NCI-H128 (cell line): ENCODE measurements around the gene OTOR.
A peak's percentile ranks its signal among the peaks of the same experiment; 100 is the strongest.

Experiments
- DNase-seq: peaks from one replicate; lab custom pipeline; 2025; ENCODE audit not compliant: unreplicated experiment; lab: John Stamatoyannopoulos, UW

OTOR gene, protein sequence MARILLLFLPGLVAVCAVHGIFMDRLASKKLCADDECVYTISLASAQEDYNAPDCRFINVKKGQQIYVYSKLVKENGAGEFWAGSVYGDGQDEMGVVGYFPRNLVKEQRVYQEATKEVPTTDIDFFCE

DNA sequence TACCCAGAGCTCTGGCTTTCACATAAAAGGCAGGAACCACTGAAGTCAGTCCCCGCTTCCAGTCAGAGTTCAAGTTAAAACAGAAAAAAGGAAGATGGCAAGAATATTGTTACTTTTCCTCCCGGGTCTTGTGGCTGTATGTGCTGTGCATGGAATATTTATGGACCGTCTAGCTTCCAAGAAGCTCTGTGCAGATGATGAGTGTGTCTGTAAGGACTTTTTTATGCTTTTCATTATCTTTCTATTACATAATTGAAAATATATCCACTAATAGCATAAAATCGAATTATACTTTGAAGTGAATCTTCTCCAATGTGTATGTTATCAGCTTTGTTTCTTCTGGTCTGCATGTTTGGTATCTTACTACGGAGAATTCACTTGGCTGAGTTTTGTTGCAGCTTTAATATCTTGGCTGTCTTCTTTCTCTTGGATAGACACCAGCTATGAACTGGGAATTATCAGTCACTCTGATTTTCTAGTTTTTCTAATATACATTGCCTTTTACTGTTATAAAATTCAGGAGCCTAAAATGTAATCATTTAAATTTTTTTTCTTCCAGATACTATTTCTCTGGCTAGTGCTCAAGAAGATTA, at the start of gene OTOR:
Gene OTOR (plus strand): TSS at position 51 of the 593 bp plus-strand sequence. CDS start 44 bp downstream, at position 95.
- DNase-seq: no peak

GRCh38 chr20:16699293-16699692, 48.9 kb upstream of the OTOR start:
- DNase-seq: no peak

GRCh38 chr20:16701296-16701695, 46.9 kb upstream of the OTOR start:
- no peak for DNase-seq

DNA sequence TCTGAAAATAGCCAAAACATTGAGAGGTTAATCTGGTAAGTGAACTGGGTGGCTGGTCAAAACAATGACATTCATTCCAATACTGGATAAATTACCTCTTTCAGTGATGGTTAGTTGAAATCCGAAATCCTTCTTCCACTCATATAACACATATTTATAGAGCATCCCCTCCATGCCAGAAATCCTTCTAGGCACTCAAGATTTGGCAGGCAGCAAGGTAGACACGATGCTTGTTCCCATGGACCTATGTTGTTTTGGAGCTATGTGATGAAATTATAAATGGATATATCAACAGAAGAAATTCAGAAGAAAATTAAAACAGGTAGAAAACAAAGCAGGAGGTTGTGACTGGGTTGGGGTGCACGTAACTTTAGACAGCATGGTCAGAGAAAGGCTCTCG, 44.6 kb upstream of the OTOR start:
- DNase-seq: no peak

GRCh38 chr20:16707674-16708073, 40.5 kb upstream of the OTOR start:
- no peak for DNase-seq

DNA sequence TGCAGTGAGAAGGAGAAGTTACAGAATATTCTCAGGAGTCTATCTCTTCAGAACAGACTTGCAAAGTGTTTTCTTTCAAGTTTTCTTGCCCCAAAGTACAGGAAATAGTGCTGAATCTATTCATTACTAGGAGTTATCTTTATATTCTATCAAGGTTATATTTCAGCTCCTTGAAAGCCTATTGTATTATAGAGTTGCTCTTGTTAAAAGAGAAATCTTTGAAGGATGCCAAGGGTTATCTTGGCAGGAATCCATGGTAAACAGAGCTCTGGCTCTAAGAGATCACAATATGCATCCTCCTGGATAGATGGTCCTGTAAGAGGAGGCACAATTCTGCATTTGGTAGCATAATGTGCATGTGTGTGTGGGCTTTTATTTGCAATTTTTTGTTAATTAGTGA, 39.6 kb upstream of the OTOR start:
- DNase-seq: no peak

- DNase-seq: no peak
These were observed 39.1 kb upstream of the OTOR start for GRCh38 chr20:16709017-16709416.

GRCh38 chr20:16710781-16711180, 37.4 kb upstream of the OTOR start:
- no peak for DNase-seq

GRCh38 chr20:16711661-16712258, 36.4 kb upstream of the OTOR start:
- no peak for DNase-seq

- no peak for DNase-seq
These were observed 35.6 kb upstream of the OTOR start for GRCh38 chr20:16712511-16712947.

- no peak for DNase-seq
These were observed 35.1 kb upstream of the OTOR start for GRCh38 chr20:16713066-16713465.

DNA sequence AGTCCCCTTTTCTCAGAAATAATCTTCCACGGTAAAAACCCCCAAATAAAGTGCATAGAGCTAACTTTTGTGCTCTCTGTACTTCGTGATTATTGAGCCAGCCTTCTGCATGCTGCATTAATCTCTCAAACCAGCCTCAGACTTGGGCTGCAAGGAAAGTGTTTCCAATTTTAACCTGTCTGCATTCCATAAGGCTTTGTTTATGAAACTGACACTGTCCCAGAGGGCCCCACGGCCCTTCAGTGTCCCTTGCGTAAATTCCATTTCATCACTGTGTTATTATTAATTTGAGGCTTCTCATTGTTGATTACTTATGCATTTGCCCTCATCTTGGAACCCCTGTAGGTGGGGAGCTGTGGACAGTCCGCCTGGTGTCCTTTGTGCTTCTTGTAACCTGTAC, 33.9 kb upstream of the OTOR start:
- no peak for DNase-seq

DNA sequence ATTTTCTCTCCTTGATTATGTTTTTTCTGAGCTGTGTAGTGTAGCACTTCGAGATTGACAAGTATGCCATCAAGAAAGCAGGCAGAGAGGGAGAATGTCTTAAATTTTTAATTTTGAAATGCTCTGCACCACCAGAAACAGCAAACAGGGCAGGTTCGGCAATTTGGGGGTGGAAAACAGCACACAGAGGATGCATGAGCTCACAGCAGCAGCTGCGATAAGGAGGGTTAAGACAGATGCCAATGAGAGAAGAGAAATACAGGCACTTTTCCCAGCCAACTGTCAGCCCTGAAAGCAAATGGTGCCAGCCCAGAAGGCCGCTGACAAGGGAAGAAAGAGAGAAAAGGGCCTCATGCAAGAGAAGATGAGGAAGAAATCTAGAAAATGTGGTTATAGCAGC, 33.4 kb upstream of the OTOR start:
- no peak for DNase-seq

GRCh38 chr20:16719421-16719820, 28.7 kb upstream of the OTOR start:
- no peak for DNase-seq

- DNase-seq: no peak
These were observed 19.1 kb upstream of the OTOR start for GRCh38 chr20:16729080-16729479.

DNA sequence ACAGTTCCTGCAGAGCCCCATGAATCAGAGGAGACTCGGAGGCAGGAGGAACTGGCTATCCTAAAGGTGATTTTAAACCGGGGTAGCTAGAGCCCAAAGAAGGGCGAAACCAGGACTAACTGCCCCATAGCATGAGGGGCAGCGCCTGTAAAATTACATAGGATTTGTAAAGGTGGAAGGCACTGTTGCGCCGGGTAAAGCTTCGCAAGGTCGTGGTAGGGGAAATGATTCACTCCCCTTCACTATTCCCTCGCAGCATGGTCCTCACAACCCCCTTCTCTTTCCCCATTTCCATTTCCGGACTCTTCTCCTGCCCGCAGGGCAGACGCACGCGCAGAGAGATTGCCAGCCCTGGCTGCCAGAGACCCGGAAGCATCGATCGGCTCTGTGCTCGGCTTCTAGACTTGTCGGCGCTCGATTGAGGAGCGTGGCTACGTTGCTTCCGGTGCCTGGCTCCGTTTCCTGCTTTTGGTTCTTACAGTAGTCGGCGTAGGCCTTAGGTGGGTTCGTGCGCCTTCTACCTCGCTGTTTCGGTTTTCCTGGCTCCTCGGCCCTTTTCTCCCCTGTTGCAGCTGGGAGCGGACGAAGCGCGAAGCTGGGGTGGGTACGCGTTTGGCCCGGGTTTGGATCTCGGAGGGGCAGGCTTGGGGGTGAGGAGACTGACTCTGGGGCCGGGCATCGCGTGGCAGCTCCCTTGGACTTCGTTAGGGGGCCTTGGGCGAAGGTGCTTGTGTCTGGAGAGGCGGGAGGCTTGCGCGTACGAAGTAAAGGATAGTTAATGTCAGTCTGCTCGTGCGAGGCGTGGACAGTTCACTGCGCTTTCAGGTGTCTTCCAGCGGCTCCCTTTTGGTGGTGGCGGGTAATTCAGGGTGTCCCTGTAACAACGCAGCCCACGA, 18.3 kb upstream of the OTOR start, which contains the start of gene SNRPB2:
Gene SNRPB2 (plus strand): TSS at position 462 of the 896 bp plus-strand sequence. CDS start 1,677 bp downstream, outside the sequence.
- DNase-seq: peak; percentile 86

DNA sequence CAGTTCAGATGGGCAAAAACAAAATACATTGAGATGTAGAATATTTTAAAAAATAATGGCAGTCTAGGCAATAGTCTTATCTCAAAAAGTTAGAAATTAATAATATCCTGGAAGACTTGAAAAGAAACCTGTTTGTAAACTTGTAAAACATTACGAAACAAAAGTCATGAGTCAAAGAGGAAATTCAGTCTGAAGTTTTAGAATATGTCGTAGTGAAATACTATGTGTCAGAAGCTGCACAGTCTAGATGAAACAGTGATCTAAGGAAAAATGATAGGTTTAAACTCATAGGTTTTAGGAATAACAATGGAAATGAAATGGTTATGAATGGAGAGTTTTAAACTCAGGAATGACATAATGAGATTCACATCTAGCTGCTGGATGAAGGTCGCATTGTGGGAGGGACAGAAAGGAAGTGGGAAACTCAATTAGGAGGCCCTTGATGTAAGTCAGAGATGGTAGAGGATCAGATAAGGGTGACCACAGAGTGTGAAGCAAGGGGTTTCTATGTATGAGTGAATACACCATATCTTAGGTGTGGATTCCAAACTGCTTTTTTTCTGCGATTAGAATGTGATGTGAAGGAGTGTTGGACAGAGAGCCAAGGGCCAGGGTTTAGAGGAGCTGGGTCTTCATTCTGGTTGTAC, 15.5 kb upstream of the OTOR start:
- no peak for DNase-seq

- DNase-seq: no peak
These were observed 7.6 kb upstream of the OTOR start for GRCh38 chr20:16740365-16741072.

DNA sequence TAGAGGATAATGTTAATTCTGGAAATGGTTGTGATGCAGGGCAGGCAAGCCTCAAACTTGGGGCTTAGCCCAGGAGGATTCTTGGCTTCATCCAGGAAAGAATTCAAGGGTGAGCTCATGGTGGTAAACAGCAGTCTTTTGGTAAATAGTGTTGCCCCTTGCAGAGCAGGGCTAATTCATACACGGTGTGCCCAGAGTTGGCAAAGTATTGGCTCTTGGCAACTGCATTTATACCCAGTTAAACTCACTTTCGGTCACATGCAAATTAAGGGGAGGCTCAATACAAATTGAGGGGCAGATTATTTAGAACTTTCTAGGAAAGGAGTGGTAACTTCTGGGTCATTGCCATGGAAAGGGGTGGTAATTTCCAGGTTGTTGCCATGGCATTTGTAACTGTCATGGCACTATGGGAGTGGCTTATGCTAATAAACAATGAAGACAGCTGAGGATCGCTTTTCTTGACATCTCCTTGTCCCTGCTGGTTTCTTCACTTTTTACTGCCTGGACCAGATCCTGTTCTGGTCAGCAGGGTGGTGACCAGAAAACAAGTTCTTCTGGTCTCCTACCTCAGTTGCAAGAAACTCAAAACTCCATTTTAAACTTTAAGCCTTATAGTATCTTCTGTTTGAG, 3.9 kb upstream of the OTOR start:
- DNase-seq: no peak

GRCh38 chr20:16745204-16745603, 3.0 kb upstream of the OTOR start:
- DNase-seq: no peak
